Breast epithelium (tissue), 3 donors: ENCODE results near the gene IFI44L.

Experiments used
- POLR2A ChIP-seq: fragments of 450-650 bp; IDR thresholded peaks from one replicate; pipeline ENCODE4 v1.6.1; 2016; ENCODE audit warnings: antibody characterized with exemption, mild to moderate bottlenecking, moderate library complexity
- POLR2AphosphoS5 ChIP-seq, 3 donors: sonication (generic); formaldehyde crosslinking; IDR thresholded peaks; one replicate each; pipeline ENCODE4 v1.6.1; 2017; ENCODE audit warnings: antibody characterized with exemption in 3 of 3
- TF ChIP-seq, protein P1 (sequence below), 3 donors: fragments of 450-650 bp; IDR thresholded peaks; one replicate each; pipeline ENCODE4 v1.5.1; 2016 to 2017; ENCODE audit warnings: antibody characterized with exemption in 3 of 3, mild to moderate bottlenecking in 3 of 3, moderate library complexity in 3 of 3

DNA sequence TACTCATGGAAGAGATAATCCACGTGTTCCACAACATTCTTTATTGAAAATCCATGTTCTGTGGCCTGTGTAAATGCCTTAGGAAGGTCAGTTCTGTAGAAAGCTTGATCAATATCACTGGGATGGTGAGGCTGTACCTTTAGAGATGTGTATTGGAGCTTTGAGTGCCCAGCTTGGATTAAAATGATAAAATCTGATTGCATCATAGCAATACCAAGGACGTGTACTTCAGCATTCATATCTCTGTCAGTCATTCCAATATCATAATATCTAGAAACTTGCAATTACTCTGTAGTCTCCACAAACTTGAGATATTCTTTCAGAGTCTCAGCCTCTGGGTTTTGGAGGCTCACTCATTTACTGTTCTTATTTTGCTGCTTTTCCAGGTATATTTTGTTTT, 61.0 kb downstream of the IFI44L start:
- TF ChIP-seq, protein P1, sequence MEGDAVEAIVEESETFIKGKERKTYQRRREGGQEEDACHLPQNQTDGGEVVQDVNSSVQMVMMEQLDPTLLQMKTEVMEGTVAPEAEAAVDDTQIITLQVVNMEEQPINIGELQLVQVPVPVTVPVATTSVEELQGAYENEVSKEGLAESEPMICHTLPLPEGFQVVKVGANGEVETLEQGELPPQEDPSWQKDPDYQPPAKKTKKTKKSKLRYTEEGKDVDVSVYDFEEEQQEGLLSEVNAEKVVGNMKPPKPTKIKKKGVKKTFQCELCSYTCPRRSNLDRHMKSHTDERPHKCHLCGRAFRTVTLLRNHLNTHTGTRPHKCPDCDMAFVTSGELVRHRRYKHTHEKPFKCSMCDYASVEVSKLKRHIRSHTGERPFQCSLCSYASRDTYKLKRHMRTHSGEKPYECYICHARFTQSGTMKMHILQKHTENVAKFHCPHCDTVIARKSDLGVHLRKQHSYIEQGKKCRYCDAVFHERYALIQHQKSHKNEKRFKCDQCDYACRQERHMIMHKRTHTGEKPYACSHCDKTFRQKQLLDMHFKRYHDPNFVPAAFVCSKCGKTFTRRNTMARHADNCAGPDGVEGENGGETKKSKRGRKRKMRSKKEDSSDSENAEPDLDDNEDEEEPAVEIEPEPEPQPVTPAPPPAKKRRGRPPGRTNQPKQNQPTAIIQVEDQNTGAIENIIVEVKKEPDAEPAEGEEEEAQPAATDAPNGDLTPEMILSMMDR (IDR thresholded peaks at IDR 0.05) = no peak
- TF ChIP-seq POLR2AphosphoS5 (IDR thresholded peaks at IDR 0.05) (no peak), POLR2A (no peak)
